Stomach (tissue), 9 donors: ENCODE measurements around the gene GJB1. TPM values are rescaled to one million over a fixed set of nuclear protein-coding genes. Genes with fewer than 3 reads are reported as not detected.
"Not testable (repeated sequence)": the region's sequence is repeated elsewhere in the genome, so short reads cannot be mapped to it uniquely, and the experiment has no call there.

ENCODE experiments used
- DNase-seq, 2 donors: peaks; one replicate each; pipeline versions ENCODE4 v3.0.0 to v3.0.0-alpha.2; 2013 to 2019
- H3K27ac ChIP-seq, 5 donors: fragments of 200-600 bp in 4 of 5; sonication (generic) in 4 of 5; one replicate each; pipeline ENCODE4 v1.5.1; 2013 to 2019; ENCODE audit warnings: mild to moderate bottlenecking in 1 of 5, moderate library complexity in 1 of 5
- H3K27me3 ChIP-seq, 3 donors: fragments of 200-600 bp; sonication (generic); one replicate each; pipeline ENCODE4 v1.5.1; 2017 to 2019; ENCODE audit warnings: mixed run types in 1 of 3
- H3K36me3 ChIP-seq, 4 donors: fragments of 200-600 bp; sonication (generic); 1 replicate in 3 of 4; 2 replicates in 1 of 4; pipeline ENCODE4 v1.5.1; 2016 to 2019
- H3K4me1 ChIP-seq, 4 donors: fragments of 200-600 bp; sonication (generic); one replicate each; pipeline ENCODE4 v1.5.1; 2016 to 2019
- H3K4me3 ChIP-seq, 4 donors: fragments of 200-600 bp; sonication (generic) in 3 of 4; one replicate each; pipeline ENCODE4 v1.5.1; 2016 to 2019; ENCODE audit warnings: mild to moderate bottlenecking in 1 of 4
- H3K9me3 ChIP-seq, 4 donors: fragments of 200-600 bp; sonication (generic); one replicate each; pipeline ENCODE4 v1.5.1; 2016 to 2019
- EP300 ChIP-seq: sonication (generic); formaldehyde crosslinking; IDR thresholded peaks from one replicate; pipeline ENCODE4 v1.6.1; 2017; ENCODE audit warnings: antibody characterized with exemption
- POLR2A ChIP-seq, 4 donors: fragments of 450-650 bp; IDR thresholded peaks; one replicate each; pipeline ENCODE4 v1.6.1; 2016; ENCODE audit warnings: antibody characterized with exemption in 4 of 4, control low read depth in 2 of 4, mild to moderate bottlenecking in 1 of 4, moderate library complexity in 1 of 4
- POLR2AphosphoS5 ChIP-seq, 3 donors: sonication (generic); formaldehyde crosslinking; IDR thresholded peaks; one replicate each; pipeline ENCODE4 v1.6.1; 2016; ENCODE audit warnings: antibody characterized with exemption in 3 of 3
- WGBS, 5 donors: extraction: QIAGEN DNeasy Blood & Tissue Kit in 3 of 5; methylation state at CpG; one replicate each; pipeline versions ENCODE4 v1.1.5 to v1.1.7; 2013 to 2018; 5-methylcytosine and 5-hydroxymethylcytosine counted together
- intact Hi-C: fragments of 100-400 bp; cut with DNase I; formaldehyde crosslinking; loops from one replicate; pipeline ENCODE4 v1.15.1; 2023; ENCODE audit warnings: low total_unique reads
- polyA plus RNA-seq, 3 donors: library from polyadenylated mRNA; stranded (reverse); fragments of 200-250 nt; gene quantifications; one replicate each; pipeline ENCODE4 v1.2.3, GENCODE V29; 2013
- total RNA-seq, 5 donors: library from RNA; depleted of rRNA; stranded (reverse); fragments of >200 nt; gene quantifications; one replicate each; pipeline versions ENCODE4 v1.1.0 to v1.2.3, GENCODE V29; 2014 to 2016
- TF ChIP-seq, protein P1 (sequence below), 7 experiments: fragments of 450-650 bp in 4 of 7; fragments of 200-600 bp in 3 of 7; sonication (generic) in 3 of 7; IDR thresholded peaks; one replicate each; pipeline ENCODE4 v1.5.1; 2016 to 2019; ENCODE audit warnings: antibody characterized with exemption in 7 of 7, control low read depth in 2 of 7, mild to moderate bottlenecking in 1 of 7
- donor health status: healthy with polysubstance abuse.
- donor health status: Bipolar disorder and iron deficiency.
- donor health status: healthy.

The GJB1 gene
- total and polyA plus RNA-seq, 8 donors: 6.6 to 39.7 (median 7.7) TPM; not detected in 2

DNA sequence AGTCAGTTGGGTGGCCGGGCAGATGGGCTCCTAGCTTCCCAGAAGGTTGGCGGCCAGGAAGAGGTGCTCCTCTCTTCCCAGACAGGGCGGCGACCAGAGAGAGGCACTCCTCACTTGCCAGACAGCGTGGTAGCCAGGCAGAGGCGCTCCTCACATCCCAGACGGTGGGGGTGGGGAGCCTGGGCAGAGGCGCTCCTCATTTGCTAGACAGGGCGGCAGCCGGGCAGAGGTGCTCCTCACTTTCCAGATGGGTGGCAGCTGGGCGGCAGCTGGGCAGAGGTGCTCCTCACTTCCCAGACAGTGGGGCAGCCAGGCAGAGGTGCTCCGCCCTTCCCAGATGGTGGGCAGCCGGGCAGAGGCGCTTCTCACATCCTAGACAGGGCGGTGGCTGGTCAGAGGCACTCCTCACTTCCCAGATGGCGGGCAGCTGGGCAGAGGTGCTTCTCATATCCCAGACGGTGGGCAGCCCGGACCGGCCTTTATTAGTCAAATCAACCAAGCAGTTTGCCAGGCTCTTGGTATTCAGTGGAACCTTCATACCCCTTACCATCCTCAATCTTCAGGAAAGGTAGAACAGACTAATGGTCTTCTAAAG is 46.9 kb downstream of the GJB1 start:
- H3K27me3 ChIP-seq: no peaks in the 10 kb centered on the region
- H3K4me3 ChIP-seq: no peak overlapping the region
- no peaks in the 10 kb centered on the region for H3K4me1 ChIP-seq
- DNase-seq: no peak
- intact Hi-C loops: no loop called here
- 82 to 96% (median 92%) methylated on average over 2 to 19 of the region's 19 CpGs for WGBS, 5 donors
- no peaks in the 10 kb centered on the region for H3K36me3 ChIP-seq
- peaks cover 0 to 25% (median 8%) of the 10 kb centered on the region in 4 donors for H3K9me3 ChIP-seq
- H3K27ac ChIP-seq: no peak overlapping the region
- TF ChIP-seq, protein P1, sequence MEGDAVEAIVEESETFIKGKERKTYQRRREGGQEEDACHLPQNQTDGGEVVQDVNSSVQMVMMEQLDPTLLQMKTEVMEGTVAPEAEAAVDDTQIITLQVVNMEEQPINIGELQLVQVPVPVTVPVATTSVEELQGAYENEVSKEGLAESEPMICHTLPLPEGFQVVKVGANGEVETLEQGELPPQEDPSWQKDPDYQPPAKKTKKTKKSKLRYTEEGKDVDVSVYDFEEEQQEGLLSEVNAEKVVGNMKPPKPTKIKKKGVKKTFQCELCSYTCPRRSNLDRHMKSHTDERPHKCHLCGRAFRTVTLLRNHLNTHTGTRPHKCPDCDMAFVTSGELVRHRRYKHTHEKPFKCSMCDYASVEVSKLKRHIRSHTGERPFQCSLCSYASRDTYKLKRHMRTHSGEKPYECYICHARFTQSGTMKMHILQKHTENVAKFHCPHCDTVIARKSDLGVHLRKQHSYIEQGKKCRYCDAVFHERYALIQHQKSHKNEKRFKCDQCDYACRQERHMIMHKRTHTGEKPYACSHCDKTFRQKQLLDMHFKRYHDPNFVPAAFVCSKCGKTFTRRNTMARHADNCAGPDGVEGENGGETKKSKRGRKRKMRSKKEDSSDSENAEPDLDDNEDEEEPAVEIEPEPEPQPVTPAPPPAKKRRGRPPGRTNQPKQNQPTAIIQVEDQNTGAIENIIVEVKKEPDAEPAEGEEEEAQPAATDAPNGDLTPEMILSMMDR (IDR thresholded peaks at IDR 0.05): no peak
- TF ChIP-seq EP300 (no peak), POLR2AphosphoS5 (IDR thresholded peaks at IDR 0.05) (no peak), POLR2A (IDR thresholded peaks at IDR 0.05) (no peak)

DNA sequence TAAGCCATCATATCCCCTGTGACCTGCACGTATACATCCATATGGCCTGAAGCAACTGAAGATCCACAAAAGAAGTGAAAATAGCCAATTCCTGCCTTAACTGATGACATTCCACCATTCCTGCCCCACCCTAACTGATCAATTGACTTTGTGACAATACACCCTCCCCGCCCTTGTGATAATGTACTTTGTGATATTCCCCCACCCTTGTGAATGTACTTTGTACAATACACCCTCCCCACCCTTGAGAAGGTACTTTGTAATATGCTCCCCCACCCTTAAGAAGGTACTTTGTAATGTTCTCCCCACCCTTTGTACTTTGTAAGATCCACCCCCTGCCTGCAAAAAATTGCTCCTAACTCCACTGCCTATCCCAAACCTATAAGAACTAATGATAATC is 49.3 kb downstream of the GJB1 start:
- H3K9me3 ChIP-seq: peaks cover 0 to 32% (median 8%) of the 10 kb centered on the region in 4 donors
- H3K27ac ChIP-seq, H3K4me1 ChIP-seq, H3K4me3 ChIP-seq, H3K27me3 ChIP-seq, intact Hi-C loops, H3K36me3 ChIP-seq, DNase-seq: not testable (repeated sequence)
- 67 to 94% (median 78%) methylated on average over 2 of the region's 2 CpGs for WGBS, 5 donors

Other genes starting within 250 kb of the GJB1 start
- gene SNX12, start 154.9 kb upstream of the GJB1 start, total RNA-seq: 10 to 100 TPM; 16.5 to 51.0 (median 47.3) TPM
- gene SNX12, start 154.9 kb upstream of the GJB1 start, polyA plus RNA-seq: 10 to 100 TPM; 30.9 to 48.3 (median 47.2) TPM
- gene FOXO4, start 127.4 kb upstream of the GJB1 start, total RNA-seq: 10 to 100 TPM in 1 of 5 donors, 1 to 10 TPM in 4; 3.1 to 31.4 (median 8.1) TPM
- 10 to 100 TPM in 2 of 3 donors, 1 to 10 TPM in 1; 6.4 to 15.7 (median 12.1) TPM for gene FOXO4, start 127.4 kb upstream of the GJB1 start, polyA plus RNA-seq
- not detected for gene CXorf65, start 116.5 kb upstream of the GJB1 start, total RNA-seq
- gene CXorf65, start 116.5 kb upstream of the GJB1 start, polyA plus RNA-seq: under 1 TPM in 1 of 3 donors, not detected in 2; 0.43 TPM
- gene IL2RG, start 111.6 kb upstream of the GJB1 start, total RNA-seq: 10 to 100 TPM in 2 of 5 donors, 1 to 10 TPM in 2, under 1 TPM in 1; 0.89 to 11.2 (median 8.2) TPM
- 10 to 100 TPM in 1 of 3 donors, 1 to 10 TPM in 2; 6.7 to 10.4 (median 9.9) TPM for gene IL2RG, start 111.6 kb upstream of the GJB1 start, polyA plus RNA-seq
- gene MED12, start 104.6 kb upstream of the GJB1 start, total RNA-seq: 10 to 100 TPM; 20.7 to 53.3 (median 36.2) TPM
- gene MED12, start 104.6 kb upstream of the GJB1 start, polyA plus RNA-seq: 1 to 10 TPM; 6.2 to 9.5 (median 8.2) TPM
- 10 to 100 TPM in 1 of 5 donors, 1 to 10 TPM in 1, under 1 TPM in 1, not detected in 2; 0.92 to 10.7 (median 1.0) TPM for gene NLGN3, start 78.4 kb upstream of the GJB1 start, total RNA-seq
- gene NLGN3, start 78.4 kb upstream of the GJB1 start, polyA plus RNA-seq: under 1 TPM; 0.12 to 0.50 (median 0.31) TPM
- gene ZMYM3, start 30.9 kb downstream of the GJB1 start, total RNA-seq: 10 to 100 TPM in 4 of 5 donors, 1 to 10 TPM in 1; 4.9 to 53.6 (median 15.2) TPM
- gene ZMYM3, start 30.9 kb downstream of the GJB1 start, polyA plus RNA-seq: 1 to 10 TPM; 2.9 to 7.4 (median 4.2) TPM
- 100 to 1,000 TPM; 123 to 332 (median 252) TPM for gene NONO, start 60.4 kb downstream of the GJB1 start, total RNA-seq
- 100 to 1,000 TPM; 104 to 139 (median 111) TPM for gene NONO, start 60.4 kb downstream of the GJB1 start, polyA plus RNA-seq
- 100 to 1,000 TPM in 1 of 5 donors, 10 to 100 TPM in 1, 1 to 10 TPM in 1, not detected in 2; 8.8 to 126 (median 14.3) TPM for gene ITGB1BP2, start 78.5 kb downstream of the GJB1 start, total RNA-seq
- gene ITGB1BP2, start 78.5 kb downstream of the GJB1 start, polyA plus RNA-seq: 1 to 10 TPM; 1.3 to 3.7 (median 2.0) TPM
- 100 to 1,000 TPM in 1 of 5 donors, 10 to 100 TPM in 4; 30.9 to 118 (median 62.9) TPM for gene TAF1, start 143.1 kb downstream of the GJB1 start, total RNA-seq
- gene TAF1, start 143.1 kb downstream of the GJB1 start, polyA plus RNA-seq: 10 to 100 TPM in 1 of 3 donors, 1 to 10 TPM in 2; 5.8 to 16.8 (median 6.6) TPM